Measurements from ENCODE around the gene NUDC. TPM values are rescaled to one million over a fixed set of nuclear protein-coding genes. Genes with fewer than 3 reads are reported as not detected.

NUDC gene
- total and polyA plus RNA-seq, 10 donors = 35.7 to 62.2 (median 49.1) TPM

- Histone ChIP-seq H3K27me3 (replicated peaks in 1 of 7) (peaks cover 0 to 73% (median 23%) of the 10 kb centered on the region in 7 donors), H3K36me3 (no peaks in the 10 kb centered on the region), H3K27ac (peak overlapping the region in 2 of 8 donors; percentile 45 to 64), H3K4me3 (peak overlapping the region in 7 of 8 donors; percentile 15 to 92 (median 78)), H3K9me3 (no peaks in the 10 kb centered on the region), H3K4me1 (peaks cover 15 to 70% (median 43%) of the 10 kb centered on the region in 6 donors)
- TF ChIP-seq POLR2AphosphoS5 (IDR thresholded peaks at IDR 0.05) (no peak), POLR2A (IDR thresholded peaks at IDR 0.05) (no peak)
- TF ChIP-seq, protein P1, sequence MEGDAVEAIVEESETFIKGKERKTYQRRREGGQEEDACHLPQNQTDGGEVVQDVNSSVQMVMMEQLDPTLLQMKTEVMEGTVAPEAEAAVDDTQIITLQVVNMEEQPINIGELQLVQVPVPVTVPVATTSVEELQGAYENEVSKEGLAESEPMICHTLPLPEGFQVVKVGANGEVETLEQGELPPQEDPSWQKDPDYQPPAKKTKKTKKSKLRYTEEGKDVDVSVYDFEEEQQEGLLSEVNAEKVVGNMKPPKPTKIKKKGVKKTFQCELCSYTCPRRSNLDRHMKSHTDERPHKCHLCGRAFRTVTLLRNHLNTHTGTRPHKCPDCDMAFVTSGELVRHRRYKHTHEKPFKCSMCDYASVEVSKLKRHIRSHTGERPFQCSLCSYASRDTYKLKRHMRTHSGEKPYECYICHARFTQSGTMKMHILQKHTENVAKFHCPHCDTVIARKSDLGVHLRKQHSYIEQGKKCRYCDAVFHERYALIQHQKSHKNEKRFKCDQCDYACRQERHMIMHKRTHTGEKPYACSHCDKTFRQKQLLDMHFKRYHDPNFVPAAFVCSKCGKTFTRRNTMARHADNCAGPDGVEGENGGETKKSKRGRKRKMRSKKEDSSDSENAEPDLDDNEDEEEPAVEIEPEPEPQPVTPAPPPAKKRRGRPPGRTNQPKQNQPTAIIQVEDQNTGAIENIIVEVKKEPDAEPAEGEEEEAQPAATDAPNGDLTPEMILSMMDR (IDR thresholded peaks at IDR 0.05 in 8 of 11, conservative IDR thresholded peaks at IDR 0.05 in 3 of 11) = peak in 1 of 11 experiments; percentile 3
- intact Hi-C loops (cut with DNase I; ENCODE audit: low total_unique reads) = no loop called here
- WGBS, 5 donors = 43 to 61% (median 54%) methylated on average over 11 to 15 of the region's 15 CpGs
- no peak for DNase-seq
Observed at GRCh38 chr1:26994787-26995517, 73.4 kb downstream of the NUDC start.

DNA sequence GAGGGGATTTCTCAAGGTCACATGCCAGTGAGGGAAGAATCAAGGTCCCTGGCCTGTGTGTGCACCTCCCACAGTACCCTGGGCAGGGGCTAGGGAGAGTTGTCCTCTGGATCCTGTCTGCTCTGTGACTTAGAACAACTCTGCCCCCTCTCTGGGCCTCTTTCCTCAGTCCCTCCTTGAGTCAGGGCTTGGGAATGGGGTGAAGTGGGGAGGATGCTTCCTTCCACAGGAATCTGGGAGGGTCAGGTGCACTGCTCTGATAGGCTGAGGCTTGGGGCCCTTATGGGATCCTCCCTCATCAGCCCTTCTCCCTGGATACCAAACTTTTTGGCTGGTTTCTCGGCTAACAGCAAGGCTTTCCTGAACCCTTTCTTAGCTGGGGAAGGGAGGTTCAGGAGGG lies 74.5 kb downstream of the NUDC start:
- WGBS, 5 donors = 57 to 90% (median 79%) methylated on average over 1 of the region's 1 CpG
- no peak for DNase-seq
- peaks cover 0 to 64% (median 23%) of the 10 kb centered on the region in 7 donors for H3K27me3 ChIP-seq (replicated peaks in 1 of 7)
- intact Hi-C loops (cut with DNase I; ENCODE audit: low total_unique reads) = no loop called here
- no peaks in the 10 kb centered on the region for H3K9me3 ChIP-seq
- peak overlapping the region in 1 of 8 donors; percentile 6 for H3K27ac ChIP-seq
- no peak overlapping the region for H3K4me3 ChIP-seq
- H3K36me3 ChIP-seq = no peaks in the 10 kb centered on the region
- TF ChIP-seq POLR2A (IDR thresholded peaks at IDR 0.05) = no peak
- TF ChIP-seq POLR2AphosphoS5 (IDR thresholded peaks at IDR 0.05) = no peak
- TF ChIP-seq, protein P1 (IDR thresholded peaks at IDR 0.05 in 8 of 11, conservative IDR thresholded peaks at IDR 0.05 in 3 of 11) = no peak
- peaks cover 15 to 81% (median 49%) of the 10 kb centered on the region in 6 donors for H3K4me1 ChIP-seq

Other genes with a start within 250 kb of the NUDC start
- 100 to 1,000 TPM in 3 of 7 donors, 10 to 100 TPM in 4; 86.0 to 121 (median 97.4) TPM for gene ARID1A, start 225.7 kb upstream of the NUDC start, total RNA-seq
- gene ARID1A, start 225.7 kb upstream of the NUDC start, polyA plus RNA-seq = 10 to 100 TPM in 2 of 3 donors, 1 to 10 TPM in 1; 9.8 to 24.2 (median 14.6) TPM
- gene PIGV, start 133.8 kb upstream of the NUDC start, total RNA-seq = 10 to 100 TPM in 6 of 7 donors, 1 to 10 TPM in 1; 8.1 to 21.8 (median 12.5) TPM
- 1 to 10 TPM; 4.8 to 6.6 (median 5.2) TPM for gene PIGV, start 133.8 kb upstream of the NUDC start, polyA plus RNA-seq
- 10 to 100 TPM; 41.6 to 80.4 (median 54.4) TPM for gene ZDHHC18, start 95.1 kb upstream of the NUDC start, total RNA-seq
- 10 to 100 TPM in 1 of 3 donors, 1 to 10 TPM in 2; 6.2 to 22.0 (median 8.9) TPM for gene ZDHHC18, start 95.1 kb upstream of the NUDC start, polyA plus RNA-seq
- under 1 TPM in 4 of 7 donors, not detected in 3; 0.51 to 0.79 (median 0.58) TPM for gene SFN, start 58.6 kb upstream of the NUDC start, total RNA-seq
- under 1 TPM; 0.27 to 0.80 (median 0.63) TPM for gene SFN, start 58.6 kb upstream of the NUDC start, polyA plus RNA-seq
- 10 to 100 TPM; 15.2 to 28.7 (median 21.5) TPM for gene GPN2, start 31.5 kb upstream of the NUDC start, total RNA-seq
- 10 to 100 TPM; 11.6 to 15.7 (median 14.2) TPM for gene GPN2, start 31.5 kb upstream of the NUDC start, polyA plus RNA-seq
- 10 to 100 TPM; 14.3 to 20.2 (median 17.3) TPM for gene GPATCH3, start 21.3 kb upstream of the NUDC start, total RNA-seq
- gene GPATCH3, start 21.3 kb upstream of the NUDC start, polyA plus RNA-seq = 10 to 100 TPM; 13.3 to 25.8 (median 19.3) TPM
- gene NR0B2, start 7.8 kb upstream of the NUDC start, total RNA-seq = 10 to 100 TPM in 3 of 7 donors, 1 to 10 TPM in 4; 2.6 to 27.1 (median 10.0) TPM
- 10 to 100 TPM in 1 of 3 donors, 1 to 10 TPM in 1, under 1 TPM in 1; 0.74 to 10.7 (median 5.6) TPM for gene NR0B2, start 7.8 kb upstream of the NUDC start, polyA plus RNA-seq
- gene KDF1, start 38.7 kb downstream of the NUDC start, total RNA-seq = 1 to 10 TPM in 4 of 7 donors, under 1 TPM in 3; 0.44 to 2.1 (median 1.1) TPM
- 1 to 10 TPM in 1 of 3 donors, under 1 TPM in 2; 0.67 to 1.1 (median 0.89) TPM for gene KDF1, start 38.7 kb downstream of the NUDC start, polyA plus RNA-seq
- gene TRNP1, start 71.9 kb downstream of the NUDC start, total RNA-seq = 10 to 100 TPM in 2 of 7 donors, 1 to 10 TPM in 5; 3.1 to 18.1 (median 6.8) TPM
- 1 to 10 TPM; 3.3 to 9.7 (median 6.1) TPM for gene TRNP1, start 71.9 kb downstream of the NUDC start, polyA plus RNA-seq
- gene TENT5B, start 91.1 kb downstream of the NUDC start, total RNA-seq = under 1 TPM in 6 of 7 donors, not detected in 1; 0.43 to 0.65 (median 0.47) TPM
- 1 to 10 TPM in 1 of 3 donors, under 1 TPM in 2; 0.41 to 1.0 (median 0.74) TPM for gene TENT5B, start 91.1 kb downstream of the NUDC start, polyA plus RNA-seq
- 10 to 100 TPM; 21.2 to 40.4 (median 35.0) TPM for gene SLC9A1, start 233.4 kb downstream of the NUDC start, total RNA-seq
- gene SLC9A1, start 233.4 kb downstream of the NUDC start, polyA plus RNA-seq = 10 to 100 TPM in 1 of 3 donors, 1 to 10 TPM in 2; 6.0 to 14.8 (median 7.7) TPM